ENCODE results near the gene MICAL1.

MICAL1 gene

DNA sequence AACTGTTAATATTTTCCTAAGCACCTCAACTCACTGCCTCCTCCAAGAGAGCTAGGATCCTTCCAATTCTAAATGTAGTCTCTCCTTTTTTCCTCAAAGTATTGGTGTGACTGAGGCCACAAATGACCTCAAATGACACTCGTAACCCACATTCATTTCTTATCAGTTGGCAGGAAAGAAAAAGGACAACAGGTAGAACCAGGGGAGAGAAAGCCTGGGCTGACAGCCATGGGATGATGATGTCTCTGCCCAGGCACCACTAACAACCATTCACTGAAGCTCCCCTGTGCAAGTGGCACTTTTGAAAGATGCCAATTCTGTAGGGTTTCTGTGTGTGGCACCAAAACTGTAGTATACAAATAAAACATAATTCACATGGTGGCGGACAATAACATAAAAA lies 20.1 kb upstream of the MICAL1 start:
- H3K36me3 ChIP-seq (ENCODE audit: insufficient read depth) = no peaks in the 10 kb centered on the region
- no peak overlapping the region for H3K27ac ChIP-seq
- H3K9ac ChIP-seq = no peak overlapping the region
- TF ChIP-seq, protein P1, sequence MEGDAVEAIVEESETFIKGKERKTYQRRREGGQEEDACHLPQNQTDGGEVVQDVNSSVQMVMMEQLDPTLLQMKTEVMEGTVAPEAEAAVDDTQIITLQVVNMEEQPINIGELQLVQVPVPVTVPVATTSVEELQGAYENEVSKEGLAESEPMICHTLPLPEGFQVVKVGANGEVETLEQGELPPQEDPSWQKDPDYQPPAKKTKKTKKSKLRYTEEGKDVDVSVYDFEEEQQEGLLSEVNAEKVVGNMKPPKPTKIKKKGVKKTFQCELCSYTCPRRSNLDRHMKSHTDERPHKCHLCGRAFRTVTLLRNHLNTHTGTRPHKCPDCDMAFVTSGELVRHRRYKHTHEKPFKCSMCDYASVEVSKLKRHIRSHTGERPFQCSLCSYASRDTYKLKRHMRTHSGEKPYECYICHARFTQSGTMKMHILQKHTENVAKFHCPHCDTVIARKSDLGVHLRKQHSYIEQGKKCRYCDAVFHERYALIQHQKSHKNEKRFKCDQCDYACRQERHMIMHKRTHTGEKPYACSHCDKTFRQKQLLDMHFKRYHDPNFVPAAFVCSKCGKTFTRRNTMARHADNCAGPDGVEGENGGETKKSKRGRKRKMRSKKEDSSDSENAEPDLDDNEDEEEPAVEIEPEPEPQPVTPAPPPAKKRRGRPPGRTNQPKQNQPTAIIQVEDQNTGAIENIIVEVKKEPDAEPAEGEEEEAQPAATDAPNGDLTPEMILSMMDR (conservative IDR thresholded peaks at IDR 0.05; ENCODE audit: low read depth, low read length) = no peak
- peaks cover 43% of the 10 kb centered on the region for H3K79me2 ChIP-seq (ENCODE audit: insufficient read depth, low read depth)
- no peaks in the 10 kb centered on the region for H3K27me3 ChIP-seq (ENCODE audit: insufficient read depth, low read depth)
- H3K4me3 ChIP-seq (IDR thresholded peaks at IDR 0.05; ENCODE audit: insufficient read depth, low read depth, low read length) = no peak overlapping the region
- no peak overlapping the region for H2AFZ ChIP-seq (ENCODE audit: low read depth)
- H3K4me1 ChIP-seq (ENCODE audit: low read depth, poor library complexity, severe bottlenecking) = peaks cover 41% of the 10 kb centered on the region
- no peaks in the 10 kb centered on the region for H4K20me1 ChIP-seq (ENCODE audit: insufficient read depth)
- H3K4me2 ChIP-seq = no peak overlapping the region

DNA sequence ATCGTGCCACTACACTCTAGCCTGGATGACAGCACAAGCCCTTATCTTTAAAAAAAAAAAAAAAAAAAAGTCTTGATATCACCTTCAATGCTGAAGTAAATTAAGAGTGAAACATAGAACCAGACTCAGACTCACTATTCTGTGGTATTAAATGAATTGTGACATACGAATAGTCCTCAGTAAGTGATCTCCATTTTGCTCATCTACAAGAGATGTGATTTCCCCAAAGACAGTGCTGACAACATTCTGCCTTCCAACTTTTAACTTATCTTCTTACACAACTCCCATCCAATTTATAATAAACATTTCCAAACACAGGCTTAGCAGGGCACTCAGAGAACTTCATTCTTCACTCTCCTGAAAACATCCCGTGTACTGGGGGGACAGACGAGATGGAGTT lies 19.4 kb upstream of the MICAL1 start:
- TF ChIP-seq, protein P1 (conservative IDR thresholded peaks at IDR 0.05; ENCODE audit: low read depth, low read length) = no peak
- Histone ChIP-seq H3K27me3 (ENCODE audit: insufficient read depth, low read depth) (no peaks in the 10 kb centered on the region), H3K4me3 (IDR thresholded peaks at IDR 0.05; ENCODE audit: insufficient read depth, low read depth, low read length) (no peak overlapping the region), H3K9ac (no peak overlapping the region), H3K4me1 (ENCODE audit: low read depth, poor library complexity, severe bottlenecking) (peaks cover 35% of the 10 kb centered on the region), H3K4me2 (no peak overlapping the region), H3K79me2 (ENCODE audit: insufficient read depth, low read depth) (peaks cover 36% of the 10 kb centered on the region), H2AFZ (ENCODE audit: low read depth) (no peak overlapping the region), H3K36me3 (ENCODE audit: insufficient read depth) (no peaks in the 10 kb centered on the region), H4K20me1 (ENCODE audit: insufficient read depth) (no peaks in the 10 kb centered on the region), H3K27ac (no peak overlapping the region)

DNA sequence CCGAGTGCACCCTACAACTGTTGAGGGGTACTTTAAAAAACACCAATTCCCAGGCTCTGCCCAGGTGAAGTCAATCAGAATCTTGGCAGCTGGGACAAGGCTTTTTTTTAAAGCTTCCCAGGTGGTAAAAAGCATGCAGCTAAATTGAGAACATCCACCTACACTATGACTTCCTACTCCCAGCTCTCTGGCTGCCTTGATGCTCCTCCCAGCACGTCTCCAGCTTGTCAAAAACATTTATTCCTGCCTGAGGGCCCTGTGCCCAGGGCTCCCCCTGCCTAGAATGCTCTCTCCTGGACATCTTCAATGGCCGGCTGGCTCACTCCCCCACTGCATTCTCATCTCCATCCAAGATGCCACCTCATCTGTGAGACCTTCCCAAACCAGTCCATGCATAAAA lies 17.5 kb upstream of the MICAL1 start:
- Histone ChIP-seq H3K36me3 (ENCODE audit: insufficient read depth) (no peaks in the 10 kb centered on the region), H3K4me1 (ENCODE audit: low read depth, poor library complexity, severe bottlenecking) (peaks cover 18% of the 10 kb centered on the region), H3K27me3 (ENCODE audit: insufficient read depth, low read depth) (no peaks in the 10 kb centered on the region), H2AFZ (ENCODE audit: low read depth) (no peak overlapping the region), H3K4me2 (no peak overlapping the region), H3K27ac (no peak overlapping the region), H3K4me3 (IDR thresholded peaks at IDR 0.05; ENCODE audit: insufficient read depth, low read depth, low read length) (no peak overlapping the region), H3K9ac (no peak overlapping the region), H3K79me2 (ENCODE audit: insufficient read depth, low read depth) (peaks cover 18% of the 10 kb centered on the region), H4K20me1 (ENCODE audit: insufficient read depth) (no peaks in the 10 kb centered on the region)
- TF ChIP-seq, protein P1 (conservative IDR thresholded peaks at IDR 0.05; ENCODE audit: low read depth, low read length) = no peak

DNA sequence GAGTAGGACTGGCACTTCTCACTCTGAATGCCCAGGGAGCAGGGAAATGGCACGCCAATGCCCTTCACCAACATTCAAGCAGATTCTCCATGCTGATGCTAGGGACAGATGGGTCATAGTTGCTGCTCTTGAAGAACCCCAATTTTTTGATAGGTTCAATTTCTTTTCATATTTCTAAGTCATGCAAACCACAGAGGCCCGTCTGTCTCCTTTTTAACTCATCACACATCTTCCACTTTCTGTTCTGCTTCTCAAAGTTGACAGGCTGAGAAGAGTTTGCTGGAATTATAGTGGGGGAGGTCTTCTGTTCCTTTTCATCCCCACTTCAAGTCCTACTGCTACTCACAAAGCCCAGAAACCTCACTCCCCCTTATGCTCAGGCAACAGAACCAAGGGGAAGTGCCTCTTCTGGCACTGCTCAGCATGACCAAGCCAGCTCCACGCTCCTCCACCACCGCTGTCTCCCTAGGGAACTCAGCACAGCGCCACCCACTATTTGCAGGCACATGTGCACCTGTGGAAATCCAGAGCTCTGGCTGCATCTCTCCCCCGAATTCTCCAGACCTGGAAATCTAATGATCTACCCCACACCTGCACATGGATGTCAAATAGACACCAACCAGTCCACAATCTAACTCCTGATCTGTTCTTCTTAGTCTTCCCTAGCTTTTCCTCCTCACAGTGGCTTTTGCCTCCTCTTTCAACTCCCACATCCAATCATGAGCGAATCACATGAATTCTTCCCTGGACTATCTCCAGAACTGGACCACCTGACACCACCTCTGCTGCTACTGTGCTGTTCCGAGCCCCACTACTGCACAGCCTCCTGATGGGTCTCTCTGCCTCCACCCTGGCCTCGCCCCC lies 16.8 kb upstream of the MICAL1 start:
- Histone ChIP-seq H3K36me3 (ENCODE audit: insufficient read depth) (no peaks in the 10 kb centered on the region), H3K79me2 (ENCODE audit: insufficient read depth, low read depth) (peaks cover 10% of the 10 kb centered on the region)

More for the DNA sequence above, 16.8 kb upstream of the MICAL1 start:
- Histone ChIP-seq H2AFZ (ENCODE audit: low read depth) (no peak overlapping the region), H3K27me3 (ENCODE audit: insufficient read depth, low read depth) (no peaks in the 10 kb centered on the region), H3K9ac (no peak overlapping the region), H3K4me1 (ENCODE audit: low read depth, poor library complexity, severe bottlenecking) (peaks cover 11% of the 10 kb centered on the region), H3K27ac (no peak overlapping the region), H4K20me1 (ENCODE audit: insufficient read depth) (no peaks in the 10 kb centered on the region), H3K4me3 (IDR thresholded peaks at IDR 0.05; ENCODE audit: insufficient read depth, low read depth, low read length) (no peak overlapping the region), H3K4me2 (no peak overlapping the region)
- TF ChIP-seq, protein P1 (conservative IDR thresholded peaks at IDR 0.05; ENCODE audit: low read depth, low read length) = no peak
